Mesendoderm (in vitro differentiated cells): ENCODE results near the gene CCDC86.

Experiments used
- DNase-seq: peaks from one replicate; pipeline ENCODE4 v3.0.0; 2013
- H2AK5ac ChIP-seq: 2 replicates; pipeline ENCODE4 v1.6.1; 2013; ENCODE audit warnings: low read length, inconsistent platforms
- H2BK120ac ChIP-seq: 2 replicates; pipeline ENCODE4 v1.6.1; 2013; ENCODE audit warnings: low read depth, mild to moderate bottlenecking, low read length, moderate library complexity, mixed read lengths
- H2BK15ac ChIP-seq: replicated peaks from 2 replicates; pipeline ENCODE4 v1.6.1; 2013; ENCODE audit warnings: low read depth, mild to moderate bottlenecking, moderate library complexity
- H2BK5ac ChIP-seq: 2 replicates; pipeline ENCODE4 v1.6.1; 2013; ENCODE audit warnings: low read length, inconsistent platforms
- H3K18ac ChIP-seq: 2 replicates; pipeline ENCODE4 v1.6.1; 2013; ENCODE audit warnings: mild to moderate bottlenecking, low read length, mixed read lengths
- H3K23ac ChIP-seq: one replicate; pipeline ENCODE4 v1.6.1; 2013; ENCODE audit warnings: low read length
- H3K27ac ChIP-seq: 2 replicates; pipeline ENCODE4 v1.5.1; 2013; ENCODE audit warnings: low read depth, mild to moderate bottlenecking, inconsistent platforms, low read length, moderate library complexity
- H3K27me3 ChIP-seq: 2 replicates; pipeline ENCODE4 v1.6.1; 2013; ENCODE audit warnings: low read length, control low read depth, mild to moderate bottlenecking, inconsistent platforms; ENCODE audit not compliant: insufficient read depth, poor library complexity
- H3K36me3 ChIP-seq: 2 replicates; pipeline ENCODE4 v1.6.1; 2013; ENCODE audit warnings: low read length, inconsistent platforms; ENCODE audit not compliant: control insufficient read depth, insufficient read depth
- H3K4ac ChIP-seq: one replicate; pipeline ENCODE4 v1.6.1; 2013; ENCODE audit warnings: low read depth, mild to moderate bottlenecking, low read length, moderate library complexity
- H3K4me1 ChIP-seq: 2 replicates; pipeline ENCODE4 v1.6.1; 2013; ENCODE audit warnings: low read depth, low read length, inconsistent platforms; ENCODE audit not compliant: control insufficient read depth
- H3K4me2 ChIP-seq: 2 replicates; pipeline ENCODE4 v1.6.1; 2013; ENCODE audit warnings: low read length
- H3K4me3 ChIP-seq: 2 replicates; pipeline ENCODE4 v1.5.1; 2013; ENCODE audit warnings: mild to moderate bottlenecking, low read length
- H3K56ac ChIP-seq: one replicate; pipeline ENCODE4 v1.6.1; 2013; ENCODE audit warnings: low read length
- H3K79me1 ChIP-seq: 2 replicates; pipeline ENCODE4 v1.6.1; 2013; ENCODE audit warnings: low read length, inconsistent platforms
- H3K79me2 ChIP-seq: 2 replicates; pipeline ENCODE4 v1.6.1; 2013; ENCODE audit warnings: mild to moderate bottlenecking, low read length; ENCODE audit not compliant: control insufficient read depth, insufficient read depth
- H3K9ac ChIP-seq: 2 replicates; pipeline ENCODE4 v1.6.1; 2013; ENCODE audit warnings: low read length, inconsistent platforms
- H4K5ac ChIP-seq: one replicate; pipeline ENCODE4 v1.6.1; 2013; ENCODE audit warnings: low read length
- H4K8ac ChIP-seq: one replicate; pipeline ENCODE4 v1.6.1; 2013; ENCODE audit warnings: low read depth, mild to moderate bottlenecking, control low read depth, low read length, moderate library complexity
- WGBS: extraction: QIAGEN DNeasy Blood & Tissue Kit; methylation state at CpG from one replicate; pipeline ENCODE4 v1.1.7; 2013; ENCODE audit warnings: low lambda C conversion rate, missing lambda C conversion rate; ENCODE audit not compliant: insufficient coverage; ENCODE audit errors: extremely low coverage; 5-methylcytosine and 5-hydroxymethylcytosine counted together

CCDC86 gene

GRCh38 chr11:60831501-60832079, 10.3 kb upstream of the CCDC86 start:
- WGBS = no CpG with 5 or more reads among the region's 7 CpGs
- DNase-seq = no peak
- Histone ChIP-seq H3K4me1 (no peaks in the 10 kb centered on the region), H3K9ac (no peak overlapping the region), H3K4ac (no peak overlapping the region), H2BK15ac (no peak overlapping the region), H4K5ac (no peak overlapping the region), H3K4me3 (no peak overlapping the region), H4K8ac (no peak overlapping the region), H3K27ac (no peak overlapping the region), H3K79me1 (no peaks in the 10 kb centered on the region), H2BK5ac (no peak overlapping the region), H3K27me3 (no peaks in the 10 kb centered on the region), H3K23ac (no peak overlapping the region), H3K18ac (no peak overlapping the region), H3K79me2 (no peaks in the 10 kb centered on the region), H3K36me3 (no peaks in the 10 kb centered on the region), H3K56ac (no peak overlapping the region), H2AK5ac (no peak overlapping the region), H3K4me2 (no peak overlapping the region), H2BK120ac (no peak overlapping the region)

GRCh38 chr11:60834742-60835533, 7.0 kb upstream of the CCDC86 start:
- Histone ChIP-seq H2AK5ac (no peak overlapping the region), H3K4me1 (peaks cover 2% of the 10 kb centered on the region), H3K4ac (no peak overlapping the region), H3K27me3 (no peaks in the 10 kb centered on the region), H2BK15ac (no peak overlapping the region), H4K5ac (no peak overlapping the region), H3K18ac (no peak overlapping the region), H4K8ac (no peak overlapping the region), H3K4me3 (no peak overlapping the region), H3K9ac (no peak overlapping the region), H3K36me3 (no peaks in the 10 kb centered on the region), H2BK120ac (no peak overlapping the region), H3K79me2 (no peaks in the 10 kb centered on the region), H3K23ac (no peak overlapping the region), H3K27ac (no peak overlapping the region), H2BK5ac (no peak overlapping the region), H3K79me1 (no peaks in the 10 kb centered on the region), H3K56ac (no peak overlapping the region), H3K4me2 (no peak overlapping the region)
- no CpG with 5 or more reads among the region's 7 CpGs for WGBS
- no peak for DNase-seq

- Histone ChIP-seq H3K56ac (no peak overlapping the region), H2BK5ac (no peak overlapping the region), H3K18ac (no peak overlapping the region), H2BK15ac (no peak overlapping the region), H4K5ac (no peak overlapping the region), H3K4ac (no peak overlapping the region), H3K79me2 (no peaks in the 10 kb centered on the region), H3K4me2 (no peak overlapping the region), H2BK120ac (no peak overlapping the region), H2AK5ac (no peak overlapping the region), H3K36me3 (no peaks in the 10 kb centered on the region), H3K27ac (no peak overlapping the region), H3K27me3 (no peaks in the 10 kb centered on the region), H3K79me1 (no peaks in the 10 kb centered on the region), H3K4me3 (no peak overlapping the region), H4K8ac (no peak overlapping the region), H3K4me1 (peaks cover 2% of the 10 kb centered on the region), H3K9ac (no peak overlapping the region), H3K23ac (no peak overlapping the region)
- no CpG with 5 or more reads among the region's 3 CpGs for WGBS
- no peak for DNase-seq
These were observed 6.4 kb upstream of the CCDC86 start for GRCh38 chr11:60835534-60835846.

- no peak overlapping the region for H2BK5ac ChIP-seq
- H2BK120ac ChIP-seq = no peak overlapping the region
- peaks cover 2% of the 10 kb centered on the region for H3K4me1 ChIP-seq
- no peak overlapping the region for H3K9ac ChIP-seq
- H3K56ac ChIP-seq = no peak overlapping the region
- no peaks in the 10 kb centered on the region for H3K79me2 ChIP-seq
- no peak overlapping the region for H4K8ac ChIP-seq
- no peak overlapping the region for H3K27ac ChIP-seq
- no peak overlapping the region for H3K4me2 ChIP-seq
- no peaks in the 10 kb centered on the region for H3K36me3 ChIP-seq
- H3K4ac ChIP-seq = no peak overlapping the region
- no peak overlapping the region for H2AK5ac ChIP-seq
- no peak overlapping the region for H3K4me3 ChIP-seq
- no peaks in the 10 kb centered on the region for H3K79me1 ChIP-seq
- WGBS = no CpG with 5 or more reads among the region's 9 CpGs
- no peak overlapping the region for H2BK15ac ChIP-seq
- H3K23ac ChIP-seq = no peak overlapping the region
- no peaks in the 10 kb centered on the region for H3K27me3 ChIP-seq
- H3K18ac ChIP-seq = no peak overlapping the region
- DNase-seq = peak; percentile 43
- H4K5ac ChIP-seq = no peak overlapping the region
These were observed 4.9 kb upstream of the CCDC86 start for GRCh38 chr11:60836866-60837515.

GRCh38 chr11:60838132-60838531, 3.8 kb upstream of the CCDC86 start:
- H4K8ac ChIP-seq = no peak overlapping the region
- H3K79me1 ChIP-seq = peaks cover 3% of the 10 kb centered on the region
- H3K79me2 ChIP-seq = peaks cover 10% of the 10 kb centered on the region
- no peak overlapping the region for H2BK5ac ChIP-seq
- no peak overlapping the region for H3K23ac ChIP-seq
- DNase-seq = peak; percentile 66
- H2AK5ac ChIP-seq = no peak overlapping the region
- H3K56ac ChIP-seq = no peak overlapping the region
- H3K4ac ChIP-seq = no peak overlapping the region
- no CpG with 5 or more reads among the region's 7 CpGs for WGBS
- no peak overlapping the region for H2BK15ac ChIP-seq
- H3K4me3 ChIP-seq = no peak overlapping the region
- H3K9ac ChIP-seq = no peak overlapping the region
- H4K5ac ChIP-seq = no peak overlapping the region
- H2BK120ac ChIP-seq = no peak overlapping the region
- no peaks in the 10 kb centered on the region for H3K36me3 ChIP-seq
- no peak overlapping the region for H3K18ac ChIP-seq
- H3K4me2 ChIP-seq = no peak overlapping the region
- peaks cover 2% of the 10 kb centered on the region for H3K4me1 ChIP-seq
- no peak overlapping the region for H3K27ac ChIP-seq
- H3K27me3 ChIP-seq = no peaks in the 10 kb centered on the region
